H9 (cell line): Measurements from ENCODE around the gene TMEM163. TPM values are rescaled to one million over a fixed set of nuclear protein-coding genes. Genes with fewer than 3 reads are reported as not detected.

Experiments used
- DNase-seq: peaks from one replicate; pipeline ENCODE4 v3.0.0-alpha.2; 2017
- H2AFZ ChIP-seq: one replicate; pipeline ENCODE4 v1.6.1; 2013; ENCODE audit warnings: mild to moderate bottlenecking, low read length, control low read depth, moderate library complexity
- H2AK5ac ChIP-seq: 2 replicates; pipeline ENCODE4 v1.6.1; 2013; ENCODE audit warnings: low read length, control low read depth, mixed read lengths; ENCODE audit not compliant: insufficient read length
- H2BK120ac ChIP-seq: one replicate; pipeline ENCODE4 v1.6.1; 2013; ENCODE audit warnings: low read depth, mild to moderate bottlenecking, low read length, control low read depth, inconsistent platforms; ENCODE audit not compliant: poor library complexity, severe bottlenecking
- H2BK12ac ChIP-seq: 2 replicates; pipeline ENCODE4 v1.6.1; 2013; ENCODE audit warnings: low read length, control low read depth, mixed read lengths, low read depth; ENCODE audit not compliant: insufficient read length
- H2BK15ac ChIP-seq: 2 replicates; pipeline ENCODE4 v1.6.1; 2013; ENCODE audit warnings: low read depth, low read length, control low read depth
- H2BK20ac ChIP-seq: one replicate; pipeline ENCODE4 v1.6.1; 2013; ENCODE audit warnings: low read depth, mild to moderate bottlenecking, low read length, control low read depth, inconsistent platforms; ENCODE audit not compliant: poor library complexity, severe bottlenecking
- H2BK5ac ChIP-seq: 2 replicates; pipeline ENCODE4 v1.6.1; 2013; ENCODE audit warnings: low read length, control low read depth, mixed read lengths; ENCODE audit not compliant: insufficient read length
- H3K14ac ChIP-seq: 2 replicates; pipeline ENCODE4 v1.6.1; 2013; ENCODE audit warnings: low read length, control low read depth; ENCODE audit not compliant: insufficient read depth
- H3K18ac ChIP-seq: 2 replicates; pipeline ENCODE4 v1.6.1; 2013; ENCODE audit warnings: low read depth, mild to moderate bottlenecking, mixed read lengths, low read length, control low read depth; ENCODE audit not compliant: insufficient read length
- H3K23ac ChIP-seq: 2 replicates; pipeline ENCODE4 v1.6.1; 2013; ENCODE audit warnings: low read length, control low read depth, mixed read lengths, low read depth; ENCODE audit not compliant: insufficient read length
- H3K23me2 ChIP-seq: 2 replicates; pipeline ENCODE4 v1.6.1; 2013; ENCODE audit warnings: low read depth, mild to moderate bottlenecking, mixed read lengths, low read length, control low read depth; ENCODE audit not compliant: insufficient read length, poor library complexity, severe bottlenecking
- H3K27ac ChIP-seq: 2 replicates; pipeline ENCODE4 v1.5.1; 2013; ENCODE audit warnings: low read length, control low read depth, mixed read lengths, low read depth; ENCODE audit not compliant: insufficient read length
- H3K27me3 ChIP-seq: 2 replicates; pipeline ENCODE4 v1.6.1; 2013; ENCODE audit warnings: low read length, control low read depth, inconsistent platforms; ENCODE audit not compliant: insufficient read depth
- H3K4ac ChIP-seq: 2 replicates; pipeline ENCODE4 v1.6.1; 2013; ENCODE audit warnings: low read depth, mild to moderate bottlenecking, control low read depth, inconsistent platforms, low read length, moderate library complexity
- H3K4me1 ChIP-seq: 2 replicates; pipeline ENCODE4 v1.6.1; 2013; ENCODE audit warnings: low read length, control low read depth, inconsistent platforms; ENCODE audit not compliant: insufficient read depth
- H3K4me2 ChIP-seq: 2 replicates; pipeline ENCODE4 v1.6.1; 2013; ENCODE audit warnings: low read length, control low read depth, mixed read lengths; ENCODE audit not compliant: insufficient read length, insufficient read depth
- H3K56ac ChIP-seq: 2 replicates; pipeline ENCODE4 v1.6.1; 2013; ENCODE audit warnings: low read depth, mild to moderate bottlenecking, mixed read lengths, low read length, control low read depth; ENCODE audit not compliant: insufficient read length
- H3K79me1 ChIP-seq: 2 replicates; pipeline ENCODE4 v1.6.1; 2013; ENCODE audit warnings: low read depth, mild to moderate bottlenecking, moderate library complexity, low read length, control low read depth, inconsistent platforms; ENCODE audit not compliant: insufficient read depth, poor library complexity, severe bottlenecking
- H3K79me2 ChIP-seq: 2 replicates; pipeline ENCODE4 v1.6.1; 2013; ENCODE audit warnings: low read length, control low read depth, inconsistent platforms; ENCODE audit not compliant: insufficient read depth
- H3K9ac ChIP-seq: 2 replicates; pipeline ENCODE4 v1.6.1; 2013; ENCODE audit warnings: low read length, control low read depth, mixed read lengths; ENCODE audit not compliant: insufficient read length; ENCODE audit errors: extremely low read depth
- H3K9me3 ChIP-seq: one replicate; pipeline ENCODE4 v1.6.1; 2013; ENCODE audit warnings: low read depth, low read length, inconsistent platforms; ENCODE audit not compliant: control insufficient read depth
- H3T11ph ChIP-seq: one replicate; pipeline ENCODE4 v1.6.1; 2013; ENCODE audit warnings: mild to moderate bottlenecking, low read length, control low read depth, inconsistent platforms
- H4K20me1 ChIP-seq: one replicate; pipeline ENCODE4 v1.6.1; 2013; ENCODE audit not compliant: control insufficient read depth, insufficient read length, insufficient read depth
- H4K5ac ChIP-seq: 2 replicates; pipeline ENCODE4 v1.6.1; 2013; ENCODE audit warnings: low read depth, mild to moderate bottlenecking, mixed read lengths, low read length, control low read depth; ENCODE audit not compliant: insufficient read length
- H4K8ac ChIP-seq: replicated peaks from 2 replicates; pipeline ENCODE4 v1.6.1; 2013; ENCODE audit warnings: low read length, control low read depth, mixed read lengths, low read depth; ENCODE audit not compliant: insufficient read length
- H4K91ac ChIP-seq: 2 replicates; pipeline ENCODE4 v1.6.1; 2013; ENCODE audit warnings: low read depth, mild to moderate bottlenecking, moderate library complexity, mixed read lengths, low read length, control low read depth; ENCODE audit not compliant: insufficient read length
- H3K27ac Mint-ChIP-seq, 3 experiments: 2 replicates in 2 of 3; 3 replicates in 1 of 3; pipeline ENCODE4 v1.8.0; 2020 to 2021; ENCODE audit warnings: mixed read lengths in 3 of 3, mild to moderate bottlenecking in 1 of 3, moderate library complexity in 1 of 3
- H3K27me3 Mint-ChIP-seq: 2 replicates; pipeline ENCODE4 v1.8.0; 2021; ENCODE audit warnings: low read depth, mild to moderate bottlenecking, moderate library complexity, mixed read lengths
- H3K36me3 Mint-ChIP-seq, 3 experiments: 2 replicates in 2 of 3; 3 replicates in 1 of 3; pipeline ENCODE4 v1.8.0; 2020 to 2021; ENCODE audit warnings: low read depth in 3 of 3, mixed read lengths in 3 of 3; ENCODE audit not compliant: insufficient read depth in 1 of 3
- H3K4me1 Mint-ChIP-seq, 2 experiments: 2 replicates each; pipeline ENCODE4 v1.8.0; 2020; ENCODE audit warnings: mixed read lengths in 2 of 2
- H3K4me3 Mint-ChIP-seq, 2 experiments: 2 replicates in 1 of 2; 3 replicates in 1 of 2; pipeline ENCODE4 v1.8.0; 2020 to 2021; ENCODE audit warnings: mild to moderate bottlenecking in 2 of 2, mixed read lengths in 2 of 2, moderate library complexity in 1 of 2
- H3K9me3 Mint-ChIP-seq, 2 experiments: 2 replicates in 1 of 2; 3 replicates in 1 of 2; pipeline ENCODE4 v1.8.0; 2020; ENCODE audit warnings: mild to moderate bottlenecking in 2 of 2, mixed read lengths in 2 of 2, moderate library complexity in 1 of 2
- CTCF ChIP-seq: fragments of 200-600 bp; sonication (generic); conservative IDR thresholded peaks from 3 replicates; pipeline ENCODE4 v1.8.0; 2021; ENCODE audit warnings: antibody characterized with exemption, mild to moderate bottlenecking
- WGBS: extraction: QIAGEN DNeasy Blood & Tissue Kit; methylation state at CpG from one replicate; pipeline ENCODE4 v1.1.7; 2013; ENCODE audit warnings: missing lambda C conversion rate, low lambda C conversion rate, mixed read lengths; ENCODE audit not compliant: insufficient read length; ENCODE audit errors: extremely low coverage; 5-methylcytosine and 5-hydroxymethylcytosine counted together
- total RNA-seq: library from RNA; stranded (reverse); gene quantifications from 2 replicates; pipeline ENCODE4 v1.2.1, GENCODE V29; 2021

TMEM163 gene
- total RNA-seq, 1 experiment from 2014 or later: 0.39 TPM

- Mint-ChIP-seq H3K4me1 (peaks cover 3 to 6% of the 10 kb centered on the region in 2 experiments; a peak in 3 of 4 replicates), H3K27me3 (peaks cover 2% of the 10 kb centered on the region; the same call in 1 of the 2 replicates), H3K4me3 (no peak overlapping the region), H3K36me3 (no peaks in the 10 kb centered on the region), H3K9me3 (no peaks in the 10 kb centered on the region), H3K27ac (no peak overlapping the region)
- WGBS: no CpG with 5 or more reads among the region's 1 CpG
- no peak overlapping the region for H4K8ac ChIP-seq
- no peak for DNase-seq
- no peaks in the 10 kb centered on the region for H3K27me3 ChIP-seq
- no peak overlapping the region for H3K23ac ChIP-seq
- H3K23me2 ChIP-seq: no peaks in the 10 kb centered on the region
- H2BK12ac ChIP-seq: no peak overlapping the region
- no peak overlapping the region for H4K5ac ChIP-seq
- H2BK15ac ChIP-seq: no peak overlapping the region
- no peak overlapping the region for H4K91ac ChIP-seq
- no peak overlapping the region for H2BK20ac ChIP-seq
- H2AFZ ChIP-seq: no peak overlapping the region
- H3K56ac ChIP-seq: no peak overlapping the region
- no peak overlapping the region for H3K9ac ChIP-seq
- no peak overlapping the region for H3K14ac ChIP-seq
- no peaks in the 10 kb centered on the region for H4K20me1 ChIP-seq
- no peaks in the 10 kb centered on the region for H3K79me1 ChIP-seq
- H3K27ac ChIP-seq: no peak overlapping the region
- H3K4me2 ChIP-seq: no peak overlapping the region
- H3K4me1 ChIP-seq: no peaks in the 10 kb centered on the region
- H3K18ac ChIP-seq: no peak overlapping the region
- H3K79me2 ChIP-seq: no peaks in the 10 kb centered on the region
- no peak overlapping the region for H2AK5ac ChIP-seq
- no peak overlapping the region for H2BK5ac ChIP-seq
- TF ChIP-seq CTCF: no peak
- H3T11ph ChIP-seq: no peak overlapping the region
- no peak overlapping the region for H3K4ac ChIP-seq
- no peaks in the 10 kb centered on the region for H3K9me3 ChIP-seq
- no peak overlapping the region for H2BK120ac ChIP-seq
These were observed 20.6 kb upstream of the TMEM163 start for GRCh38 chr2:134739236-134739878.
